Stomach (tissue), 4 donors: ENCODE measurements around the gene AKNA.

Experiments
- EP300 ChIP-seq: sonication (generic); formaldehyde crosslinking; IDR thresholded peaks from one replicate; pipeline ENCODE4 v1.6.1; 2017; ENCODE audit warnings: antibody characterized with exemption
- POLR2A ChIP-seq, 4 donors: fragments of 450-650 bp; IDR thresholded peaks; one replicate each; pipeline ENCODE4 v1.6.1; 2016; ENCODE audit warnings: antibody characterized with exemption in 4 of 4, control low read depth in 2 of 4, mild to moderate bottlenecking in 1 of 4, moderate library complexity in 1 of 4
- POLR2AphosphoS5 ChIP-seq, 3 donors: sonication (generic); formaldehyde crosslinking; IDR thresholded peaks; one replicate each; pipeline ENCODE4 v1.6.1; 2016; ENCODE audit warnings: antibody characterized with exemption in 3 of 3
- TF ChIP-seq, protein P1 (sequence below), 7 experiments: fragments of 450-650 bp in 4 of 7; fragments of 200-600 bp in 3 of 7; sonication (generic) in 3 of 7; IDR thresholded peaks; one replicate each; pipeline ENCODE4 v1.5.1; 2016 to 2019; ENCODE audit warnings: antibody characterized with exemption in 7 of 7, control low read depth in 2 of 7, mild to moderate bottlenecking in 1 of 7

DNA sequence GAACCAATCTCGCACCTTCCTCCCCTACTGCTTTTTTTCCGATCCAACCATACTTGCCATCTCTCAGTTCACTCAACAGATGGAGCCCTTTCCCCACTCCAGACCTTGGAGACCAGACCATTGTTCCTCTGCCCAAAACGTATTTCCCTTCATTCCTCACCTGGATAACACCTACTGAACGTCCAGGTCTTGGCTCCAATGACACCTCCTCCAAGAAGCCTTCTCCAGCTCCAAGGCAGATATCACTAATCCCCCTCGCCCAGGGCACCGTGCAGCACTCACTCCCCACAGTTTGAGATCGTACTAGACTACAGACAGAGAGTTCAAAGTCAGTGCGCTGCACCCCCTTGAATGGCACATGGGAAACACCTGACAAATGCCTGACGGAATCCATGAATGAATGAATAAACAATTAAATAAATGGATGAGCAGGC is 47.1 kb upstream of the AKNA start:
- TF ChIP-seq POLR2A (IDR thresholded peaks at IDR 0.05) (no peak), POLR2AphosphoS5 (IDR thresholded peaks at IDR 0.05) (no peak), EP300 (no peak)
- TF ChIP-seq, protein P1, sequence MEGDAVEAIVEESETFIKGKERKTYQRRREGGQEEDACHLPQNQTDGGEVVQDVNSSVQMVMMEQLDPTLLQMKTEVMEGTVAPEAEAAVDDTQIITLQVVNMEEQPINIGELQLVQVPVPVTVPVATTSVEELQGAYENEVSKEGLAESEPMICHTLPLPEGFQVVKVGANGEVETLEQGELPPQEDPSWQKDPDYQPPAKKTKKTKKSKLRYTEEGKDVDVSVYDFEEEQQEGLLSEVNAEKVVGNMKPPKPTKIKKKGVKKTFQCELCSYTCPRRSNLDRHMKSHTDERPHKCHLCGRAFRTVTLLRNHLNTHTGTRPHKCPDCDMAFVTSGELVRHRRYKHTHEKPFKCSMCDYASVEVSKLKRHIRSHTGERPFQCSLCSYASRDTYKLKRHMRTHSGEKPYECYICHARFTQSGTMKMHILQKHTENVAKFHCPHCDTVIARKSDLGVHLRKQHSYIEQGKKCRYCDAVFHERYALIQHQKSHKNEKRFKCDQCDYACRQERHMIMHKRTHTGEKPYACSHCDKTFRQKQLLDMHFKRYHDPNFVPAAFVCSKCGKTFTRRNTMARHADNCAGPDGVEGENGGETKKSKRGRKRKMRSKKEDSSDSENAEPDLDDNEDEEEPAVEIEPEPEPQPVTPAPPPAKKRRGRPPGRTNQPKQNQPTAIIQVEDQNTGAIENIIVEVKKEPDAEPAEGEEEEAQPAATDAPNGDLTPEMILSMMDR (IDR thresholded peaks at IDR 0.05): peak in 4 of 7 experiments; percentile 10 to 72 (median 48)
